ENCODE measurements around the gene LRRC52.

LRRC52 gene

GRCh38 chr1:165520646-165521045, 23.2 kb upstream of the LRRC52 start:
- ChIA-PET POLR2A (no interaction called here), CTCF (no interaction called here)
- TF ChIP-seq, protein P1, sequence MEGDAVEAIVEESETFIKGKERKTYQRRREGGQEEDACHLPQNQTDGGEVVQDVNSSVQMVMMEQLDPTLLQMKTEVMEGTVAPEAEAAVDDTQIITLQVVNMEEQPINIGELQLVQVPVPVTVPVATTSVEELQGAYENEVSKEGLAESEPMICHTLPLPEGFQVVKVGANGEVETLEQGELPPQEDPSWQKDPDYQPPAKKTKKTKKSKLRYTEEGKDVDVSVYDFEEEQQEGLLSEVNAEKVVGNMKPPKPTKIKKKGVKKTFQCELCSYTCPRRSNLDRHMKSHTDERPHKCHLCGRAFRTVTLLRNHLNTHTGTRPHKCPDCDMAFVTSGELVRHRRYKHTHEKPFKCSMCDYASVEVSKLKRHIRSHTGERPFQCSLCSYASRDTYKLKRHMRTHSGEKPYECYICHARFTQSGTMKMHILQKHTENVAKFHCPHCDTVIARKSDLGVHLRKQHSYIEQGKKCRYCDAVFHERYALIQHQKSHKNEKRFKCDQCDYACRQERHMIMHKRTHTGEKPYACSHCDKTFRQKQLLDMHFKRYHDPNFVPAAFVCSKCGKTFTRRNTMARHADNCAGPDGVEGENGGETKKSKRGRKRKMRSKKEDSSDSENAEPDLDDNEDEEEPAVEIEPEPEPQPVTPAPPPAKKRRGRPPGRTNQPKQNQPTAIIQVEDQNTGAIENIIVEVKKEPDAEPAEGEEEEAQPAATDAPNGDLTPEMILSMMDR (IDR thresholded peaks at IDR 0.05; ENCODE audit: insufficient read depth, low read length, missing control alignments) = no peak
- no peak overlapping the region for H3K4me3 ChIP-seq (ENCODE audit: low read depth, low read length)
- DNase-seq (ENCODE audit: low read depth, low spot score) = no peak

GRCh38 chr1:165524639-165525285, 19.0 kb upstream of the LRRC52 start:
- ChIA-PET CTCF (no interaction called here), POLR2A (no interaction called here)
- TF ChIP-seq, protein P1 (IDR thresholded peaks at IDR 0.05; ENCODE audit: insufficient read depth, low read length, missing control alignments) = no peak

DNA sequence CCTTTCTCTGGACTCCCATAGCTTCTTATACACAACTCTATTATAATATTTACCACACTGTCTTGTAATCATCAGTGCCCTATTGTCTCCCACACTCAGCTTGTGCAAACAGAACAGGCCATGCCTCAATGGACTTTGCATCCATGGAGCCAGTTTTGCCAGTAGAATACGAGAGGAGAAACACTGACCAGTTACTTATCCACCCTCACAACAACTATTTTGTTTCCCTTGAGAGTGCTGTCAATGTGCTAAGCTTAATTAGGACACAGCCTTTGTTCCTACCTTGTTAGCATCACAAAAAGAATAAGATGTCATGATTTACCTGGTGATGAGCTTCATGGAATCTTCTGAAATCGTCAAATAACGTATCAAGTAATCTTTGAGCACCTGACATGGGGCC, 18.1 kb upstream of the LRRC52 start:
- CTCF ChIA-PET = no interaction called here
- DNase-seq (ENCODE audit: low read depth, low spot score) = no peak
- H3K4me3 ChIP-seq (ENCODE audit: low read depth, low read length) = no peak overlapping the region
- TF ChIP-seq, protein P1 (IDR thresholded peaks at IDR 0.05; ENCODE audit: insufficient read depth, low read length, missing control alignments) = no peak
- POLR2A ChIA-PET = no interaction called here

More at GRCh38 chr1:165524639-165525285, 19.0 kb upstream of the LRRC52 start:
- no peak for DNase-seq (ENCODE audit: low read depth, low spot score)
- H3K4me3 ChIP-seq (ENCODE audit: low read depth, low read length) = no peak overlapping the region

DNA sequence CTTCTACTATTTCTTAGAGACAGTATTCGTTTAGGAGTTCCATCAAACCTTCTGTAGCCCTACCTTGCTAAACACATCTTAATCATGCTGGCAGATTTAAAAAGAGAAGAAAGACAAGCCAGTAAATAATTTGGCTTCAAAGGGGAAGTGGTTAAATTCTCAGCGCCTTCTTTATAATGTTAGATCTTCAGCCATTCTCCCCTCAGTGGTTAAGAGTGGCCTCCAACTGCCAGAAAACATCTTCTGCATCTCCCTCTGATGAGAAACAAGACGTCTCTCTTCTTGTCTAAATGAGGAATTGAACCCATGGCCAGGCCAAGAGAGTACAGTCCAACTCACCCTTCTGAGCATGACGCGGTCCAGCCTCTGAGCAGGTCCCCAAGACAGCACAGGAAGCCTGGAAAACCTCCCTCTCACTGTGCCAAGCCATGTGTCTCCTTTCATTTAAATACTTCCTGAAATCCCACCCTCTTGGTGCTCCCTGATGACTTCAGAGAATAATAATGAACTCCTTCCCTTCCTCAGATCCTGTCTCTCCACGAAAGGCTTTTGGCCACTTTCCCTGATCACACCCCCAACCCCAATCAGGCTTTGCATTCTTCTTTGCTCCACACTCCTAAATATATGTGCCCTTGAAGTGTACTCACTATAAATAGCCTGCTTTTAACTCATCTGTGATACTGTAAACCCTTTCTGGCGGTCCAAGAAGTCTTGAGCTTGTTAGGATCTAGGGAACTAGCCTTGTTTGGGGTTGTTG, 16.4 kb upstream of the LRRC52 start:
- DNase-seq (ENCODE audit: low read depth, low spot score) = no peak
- ChIA-PET CTCF (no interaction called here), POLR2A (no interaction called here)
- TF ChIP-seq, protein P1 (IDR thresholded peaks at IDR 0.05; ENCODE audit: insufficient read depth, low read length, missing control alignments) = no peak
- H3K4me3 ChIP-seq (ENCODE audit: low read depth, low read length) = no peak overlapping the region

- POLR2A ChIA-PET = no interaction called here
- TF ChIP-seq, protein P1 (IDR thresholded peaks at IDR 0.05; ENCODE audit: insufficient read depth, low read length, missing control alignments) = no peak
Observed at GRCh38 chr1:165531021-165531420, 12.8 kb upstream of the LRRC52 start.

DNA sequence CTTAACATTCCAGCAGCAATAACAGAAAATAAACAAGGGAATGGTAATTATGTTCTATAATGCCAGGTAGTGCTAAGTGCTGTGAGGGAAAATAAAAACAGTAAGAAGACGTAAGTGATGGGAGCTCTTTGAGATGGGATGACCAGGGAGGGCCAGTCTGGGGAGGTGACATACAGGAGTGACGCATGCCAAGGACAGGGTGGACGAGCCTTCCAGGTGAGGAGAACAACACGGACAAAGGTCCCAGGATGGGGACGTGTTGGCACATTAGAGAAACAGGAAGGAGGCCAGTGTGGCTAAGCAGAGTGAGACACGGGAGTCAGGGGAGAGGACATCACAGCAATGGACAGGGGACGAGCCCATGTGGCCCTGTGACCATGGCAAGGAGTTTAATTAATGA, 11.7 kb upstream of the LRRC52 start:
- H3K4me3 ChIP-seq (ENCODE audit: low read depth, low read length) = no peak overlapping the region
- no peak for DNase-seq (ENCODE audit: low read depth, low spot score)
- ChIA-PET CTCF (no interaction called here), POLR2A (no interaction called here)
- TF ChIP-seq, protein P1 (IDR thresholded peaks at IDR 0.05; ENCODE audit: insufficient read depth, low read length, missing control alignments) = no peak

More at GRCh38 chr1:165531021-165531420, 12.8 kb upstream of the LRRC52 start:
- H3K4me3 ChIP-seq (ENCODE audit: low read depth, low read length) = no peak overlapping the region
- no peak for DNase-seq (ENCODE audit: low read depth, low spot score)
- CTCF ChIA-PET = no interaction called here

Measured in AG04449 (cell line).